Fibroblast of lung (primary cell): ENCODE measurements around the gene ETV2. TPM values are rescaled to one million over a fixed set of nuclear protein-coding genes. Genes with fewer than 3 reads are reported as not detected.
"Not testable (repeated sequence)": the region's sequence is repeated elsewhere in the genome, so short reads cannot be mapped to it uniquely, and the experiment has no call there.

Experiments
- DNase-seq, 2 donors: peaks; one replicate each; pipeline versions ENCODE4 v3.0.0 to v3.0.0-alpha.2; 2010; ENCODE audit warnings: low read depth in 2 of 2
- H2AFZ ChIP-seq: 2 replicates; pipeline ENCODE4 v1.5.1; 2012; ENCODE audit warnings: low read length, control low read depth, inconsistent platforms
- H3K27ac ChIP-seq: 2 replicates; pipeline ENCODE4 v1.5.1; 2011; ENCODE audit warnings: low read length, control low read depth; ENCODE audit not compliant: insufficient read depth
- H3K27me3 ChIP-seq: 2 replicates; pipeline ENCODE4 v1.5.1; 2011; ENCODE audit warnings: mild to moderate bottlenecking, low read length; ENCODE audit not compliant: control insufficient read depth, insufficient read depth
- H3K36me3 ChIP-seq: 2 replicates; pipeline ENCODE4 v1.5.1; 2011; ENCODE audit warnings: low read length; ENCODE audit not compliant: control insufficient read depth, insufficient read depth
- H3K4me1 ChIP-seq: 2 replicates; pipeline ENCODE4 v1.5.1; 2011; ENCODE audit warnings: low read length; ENCODE audit not compliant: control insufficient read depth, insufficient read depth; ENCODE audit errors: extremely low read depth
- H3K4me2 ChIP-seq: 2 replicates; pipeline ENCODE4 v1.5.1; 2011; ENCODE audit warnings: low read length, control low read depth; ENCODE audit not compliant: insufficient read depth; ENCODE audit errors: extremely low read depth
- H3K4me3 ChIP-seq, 4 experiments: fragments of 200-600 bp in 1 of 4; sonication (generic) in 1 of 4; replicated peaks in 1 of 4; 2 replicates each; pipeline ENCODE4 v1.5.1; 2011 to 2016; ENCODE audit warnings: low read length in 4 of 4, low read depth in 3 of 4, mild to moderate bottlenecking in 3 of 4, control low read depth in 2 of 4, inconsistent platforms in 1 of 4, mixed read lengths in 1 of 4; ENCODE audit not compliant: insufficient read depth in 1 of 4; ENCODE audit errors: control extremely low read depth in 1 of 4
- H3K79me2 ChIP-seq: 2 replicates; pipeline ENCODE4 v1.5.1; 2012; ENCODE audit warnings: mild to moderate bottlenecking, low read length, inconsistent platforms; ENCODE audit not compliant: control insufficient read depth, insufficient read depth
- H3K9ac ChIP-seq: 2 replicates; pipeline ENCODE4 v1.5.1; 2011; ENCODE audit warnings: mild to moderate bottlenecking, low read length, control low read depth; ENCODE audit not compliant: insufficient read depth
- H3K9me3 ChIP-seq: 2 replicates; pipeline ENCODE4 v1.5.1; 2012; ENCODE audit warnings: low read depth, low read length; ENCODE audit not compliant: control insufficient read depth, insufficient read depth
- H4K20me1 ChIP-seq: 2 replicates; pipeline ENCODE4 v1.5.1; 2011; ENCODE audit warnings: low read length; ENCODE audit not compliant: control insufficient read depth, insufficient read depth; ENCODE audit errors: extremely low read depth
- CTCF ChIP-seq, 2 donors: IDR thresholded peaks in 1 of 2; conservative IDR thresholded peaks in 1 of 2; 1 replicate in 1 of 2; 2 replicates in 1 of 2; pipeline ENCODE4 v1.5.1; 2011 to 2012; ENCODE audit warnings: low read length in 2 of 2, control low read depth in 1 of 2, inconsistent platforms in 1 of 2, low read depth in 1 of 2, mild to moderate bottlenecking in 1 of 2
- EZH2 ChIP-seq: IDR thresholded peaks from 2 replicates; pipeline ENCODE4 v1.5.1; 2012; ENCODE audit warnings: low read length, control low read depth, mild to moderate bottlenecking; ENCODE audit errors: missing control alignments
- polyA minus RNA-seq: library from RNA; depleted of rRNA, polyadenylated mRNA; stranded (reverse); fragments of >200 nt; gene quantifications from 2 replicates; pipeline ENCODE4 v1.2.3, GENCODE V29; 2011; ENCODE audit warnings: low replicate concordance
- polyA plus RNA-seq, 2 donors: library from polyadenylated mRNA; depleted of rRNA in 1 of 2; stranded (reverse) in 1 of 2; unstranded in 1 of 2; fragments of >200 nt; gene quantifications; 2 replicates each; pipeline ENCODE4 v1.2.1, GENCODE V29; 2011 to 2012; ENCODE audit warnings: missing spikeins in 1 of 2
- total RNA-seq: library from RNA; depleted of rRNA; stranded (reverse); fragments of >200 nt; gene quantifications from 2 replicates; pipeline ENCODE4 v1.2.1, GENCODE V29; 2014

The ETV2 gene
- 0.50 and 0.51 TPM in 2 replicates for total RNA-seq
- 0.12 and 0.18 TPM in 2 replicates for polyA plus RNA-seq
- 1.1 and 2.1 TPM in 2 replicates for polyA plus RNA-seq (2012)
- polyA minus RNA-seq: not detected in 2 replicates

- Histone ChIP-seq H3K4me1 (peaks cover 2% of the 10 kb centered on the region), H2AFZ (peak within 1 kb of the TSS; percentile 28), H3K79me2 (no peaks in the 10 kb centered on the region), H3K4me2 (peak within 1 kb of the TSS; percentile 28), H3K36me3 (peaks cover 10% of the 10 kb centered on the region), H4K20me1 (no peaks in the 10 kb centered on the region), H3K9me3 (no peaks in the 10 kb centered on the region), H3K9ac (no peak within 1 kb of the TSS), H3K27ac (no peak within 1 kb of the TSS), H3K4me3 (no peak within 1 kb of the TSS), H3K27me3 (no peaks in the 10 kb centered on the region)
- peak; percentile 13 to 41 for DNase-seq
- no peak for TF ChIP-seq CTCF (conservative IDR thresholded peaks at IDR 0.05 in 1 of 2, IDR thresholded peaks at IDR 0.05 in 1 of 2; ENCODE audit: low read depth in 1 of 2, low read length in 2 of 2)
- TF ChIP-seq EZH2: no peak
Observed at GRCh38 chr19:35641515-35642151, at the start of gene ETV2. TSS of gene ETV2 (plus strand) at chr19:35641745. CDS start at chr19:35642461, 716 bp downstream.

DNA sequence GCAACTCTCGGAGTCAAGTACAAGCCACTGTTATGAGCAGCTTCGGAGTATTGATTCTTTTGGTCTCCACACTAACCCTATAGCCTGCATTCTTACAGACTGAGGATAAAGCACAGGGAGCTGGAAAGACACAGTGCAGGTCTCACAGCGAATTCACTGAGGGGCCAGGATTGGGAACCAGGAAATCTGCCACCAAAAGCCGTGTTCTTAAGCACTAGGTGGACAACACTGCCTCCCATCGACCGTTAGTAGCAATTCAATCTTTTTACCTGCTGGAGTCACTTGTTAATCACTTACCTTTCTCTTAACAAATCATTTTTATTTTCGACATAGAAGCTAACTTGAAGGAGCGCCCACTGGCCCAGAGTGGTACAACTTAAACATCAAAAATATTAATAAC is 49.3 kb upstream of the ETV2 start:
- H3K4me1 ChIP-seq: no peaks in the 10 kb centered on the region
- peak; percentile 16 to 62 for DNase-seq
- H4K20me1 ChIP-seq: no peaks in the 10 kb centered on the region
- H3K9me3 ChIP-seq: no peaks in the 10 kb centered on the region
- no peak overlapping the region for H2AFZ ChIP-seq
- TF ChIP-seq EZH2 (no peak), CTCF (conservative IDR thresholded peaks at IDR 0.05 in 1 of 2, IDR thresholded peaks at IDR 0.05 in 1 of 2; ENCODE audit: low read depth in 1 of 2, low read length in 2 of 2) (peak; percentile 47 to 60)
- peaks cover 3% of the 10 kb centered on the region for H3K27me3 ChIP-seq
- no peak overlapping the region for H3K4me3 ChIP-seq
- no peaks in the 10 kb centered on the region for H3K79me2 ChIP-seq
- no peak overlapping the region for H3K27ac ChIP-seq
- H3K36me3 ChIP-seq: no peaks in the 10 kb centered on the region
- H3K9ac ChIP-seq: no peak overlapping the region
- H3K4me2 ChIP-seq: no peak overlapping the region

DNA sequence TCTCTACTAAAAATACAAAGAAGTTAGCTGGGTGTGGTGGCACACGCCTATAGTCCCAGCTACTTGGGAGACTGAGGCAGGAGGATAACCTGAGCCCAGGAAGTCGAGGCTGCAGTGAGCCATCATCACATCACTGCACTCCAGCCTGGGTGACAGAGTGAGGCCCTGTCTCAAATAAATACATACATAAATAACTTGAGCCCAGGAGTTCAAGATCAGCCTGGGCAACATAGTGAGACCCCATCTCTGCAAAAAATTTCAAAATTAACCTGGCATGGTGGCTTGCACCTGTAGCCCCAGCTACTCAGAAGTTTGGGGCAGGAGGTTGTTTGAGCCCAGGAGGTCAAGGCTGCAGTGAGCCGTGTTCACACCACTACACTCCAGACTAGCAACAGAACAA is 46.5 kb upstream of the ETV2 start:
- DNase-seq, H3K36me3 ChIP-seq, H3K4me2 ChIP-seq, H3K9ac ChIP-seq, H3K79me2 ChIP-seq, H3K27ac ChIP-seq, H4K20me1 ChIP-seq, H3K27me3 ChIP-seq, H3K4me3 ChIP-seq, H3K4me1 ChIP-seq, H2AFZ ChIP-seq, H3K9me3 ChIP-seq: not testable (repeated sequence)
